ENCODE measurements around the gene TAS2R30.

The TAS2R30 gene

GRCh38 chr12:11154400-11154925 lies 20.0 kb upstream of the TAS2R30 start:
- H3K4me3 ChIP-seq (ENCODE audit: low read length): no peak overlapping the region

GRCh38 chr12:11152725-11153124 lies 18.3 kb upstream of the TAS2R30 start:
- TF ChIP-seq CTCF (IDR thresholded peaks at IDR 0.05; ENCODE audit: insufficient read depth, low read depth, low read length, missing control alignments): no peak
- DNase-seq (ENCODE audit: low read depth): no peak
- no peak overlapping the region for H3K4me3 ChIP-seq (ENCODE audit: low read length)

More at GRCh38 chr12:11154400-11154925, 20.0 kb upstream of the TAS2R30 start:
- no peak for DNase-seq (ENCODE audit: low read depth)
- TF ChIP-seq CTCF (IDR thresholded peaks at IDR 0.05; ENCODE audit: insufficient read depth, low read depth, low read length, missing control alignments): no peak

- DNase-seq (ENCODE audit: low read depth): no peak
- no peak overlapping the region for H3K4me3 ChIP-seq (ENCODE audit: low read length)
- TF ChIP-seq CTCF (IDR thresholded peaks at IDR 0.05; ENCODE audit: insufficient read depth, low read depth, low read length, missing control alignments): no peak
Observed at GRCh38 chr12:11150832-11151231, 16.4 kb upstream of the TAS2R30 start.

- H3K4me3 ChIP-seq (ENCODE audit: low read length): no peak overlapping the region
- DNase-seq (ENCODE audit: low read depth): no peak
- TF ChIP-seq CTCF (IDR thresholded peaks at IDR 0.05; ENCODE audit: insufficient read depth, low read depth, low read length, missing control alignments): no peak
Observed at GRCh38 chr12:11147420-11147819, 13.0 kb upstream of the TAS2R30 start.

GRCh38 chr12:11144297-11144696 lies 9.9 kb upstream of the TAS2R30 start:
- no peak overlapping the region for H3K4me3 ChIP-seq (ENCODE audit: low read length)
- no peak for DNase-seq (ENCODE audit: low read depth)
- no peak for TF ChIP-seq CTCF (IDR thresholded peaks at IDR 0.05; ENCODE audit: insufficient read depth, low read depth, low read length, missing control alignments)

- TF ChIP-seq CTCF (IDR thresholded peaks at IDR 0.05; ENCODE audit: insufficient read depth, low read depth, low read length, missing control alignments): no peak
- DNase-seq (ENCODE audit: low read depth): no peak
- H3K4me3 ChIP-seq (ENCODE audit: low read length): no peak overlapping the region
Observed at GRCh38 chr12:11143352-11143751, 8.9 kb upstream of the TAS2R30 start.

GRCh38 chr12:11136075-11136474 lies 1.6 kb upstream of the TAS2R30 start:
- no peak overlapping the region for H3K4me3 ChIP-seq (ENCODE audit: low read length)
- TF ChIP-seq CTCF (IDR thresholded peaks at IDR 0.05; ENCODE audit: insufficient read depth, low read depth, low read length, missing control alignments): no peak
- DNase-seq (ENCODE audit: low read depth): no peak

All from epithelial cell of esophagus (primary cell).